OCI-M1 (cell line): ENCODE measurements around the gene CLDN1.
A peak's percentile ranks its signal among the peaks of the same experiment; 100 is the strongest.
"Not testable (repeated sequence)": the region's sequence is repeated elsewhere in the genome, so short reads cannot be mapped to it uniquely, and the experiment has no call there.

Experiments used
- DNase-seq: peaks from one replicate; lab custom pipeline; 2025; lab: John Stamatoyannopoulos, UW

CLDN1 gene

DNA sequence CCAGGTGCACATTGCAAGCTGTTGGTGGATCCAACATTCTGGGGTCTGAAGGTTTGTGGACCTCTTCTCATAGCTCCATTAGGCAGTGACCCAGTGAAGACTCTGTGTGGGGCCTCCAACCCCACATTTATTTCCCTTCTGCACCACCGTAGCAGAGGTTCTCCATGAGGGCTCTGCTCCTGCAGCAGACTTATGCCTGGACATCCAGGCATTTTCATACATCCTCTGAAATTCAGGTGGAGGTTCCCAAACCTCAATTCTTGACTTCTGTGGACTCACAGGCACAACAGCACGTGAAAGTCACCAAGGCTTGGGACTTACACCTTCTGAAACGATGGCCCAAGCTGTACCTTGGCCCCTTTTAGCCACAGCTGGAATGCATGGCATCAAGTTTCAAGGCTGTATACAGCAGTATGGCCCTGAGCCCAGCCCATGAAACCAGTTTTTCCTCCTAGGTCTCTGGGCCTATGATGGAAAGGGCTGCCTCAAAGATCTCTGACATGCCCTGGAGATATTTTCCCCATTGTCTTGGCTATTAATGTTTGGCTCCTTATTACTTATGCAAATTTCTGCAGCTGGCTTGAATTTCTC, 30.2 kb downstream of the CLDN1 start:
- no peak for DNase-seq

DNA sequence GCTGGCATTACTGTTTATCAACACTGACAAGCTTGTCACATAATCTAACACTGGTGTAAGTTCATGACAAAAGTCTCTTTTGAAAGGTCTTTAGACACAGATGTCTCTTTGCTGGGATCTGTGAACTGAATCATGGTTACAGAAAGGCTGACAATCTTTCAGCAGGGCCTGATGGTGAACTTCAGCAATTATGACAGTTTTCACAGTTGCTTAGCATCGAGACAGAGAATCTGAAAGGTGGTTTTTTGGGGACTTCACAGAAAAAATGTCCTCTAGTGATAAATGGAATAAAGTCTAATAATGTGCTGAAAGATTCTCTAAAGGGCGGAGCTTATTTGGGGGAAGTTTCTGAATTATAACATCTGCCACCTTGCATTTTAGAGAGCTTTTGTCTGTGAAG, 32.3 kb downstream of the CLDN1 start:
- DNase-seq: no peak

DNA sequence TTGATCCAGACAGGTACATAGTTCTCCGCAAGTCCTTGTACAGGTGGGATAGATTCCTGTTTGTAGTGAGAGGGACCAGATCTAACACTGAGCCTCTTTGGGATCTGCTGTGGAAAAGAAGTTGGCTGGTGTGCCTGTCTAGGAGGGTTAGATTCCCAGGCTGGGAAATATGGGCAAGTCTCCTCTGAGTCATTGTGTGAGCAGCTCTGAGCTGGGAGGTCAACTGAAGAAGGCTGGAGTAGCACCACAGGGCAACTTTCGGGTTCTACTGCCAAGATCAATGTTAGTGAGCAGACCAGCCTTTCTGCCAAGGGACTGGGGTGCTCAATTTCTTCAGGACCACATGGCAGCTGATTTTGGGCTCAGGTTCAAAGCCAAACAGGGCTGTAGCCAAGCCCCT, 33.4 kb downstream of the CLDN1 start:
- DNase-seq: no peak

DNA sequence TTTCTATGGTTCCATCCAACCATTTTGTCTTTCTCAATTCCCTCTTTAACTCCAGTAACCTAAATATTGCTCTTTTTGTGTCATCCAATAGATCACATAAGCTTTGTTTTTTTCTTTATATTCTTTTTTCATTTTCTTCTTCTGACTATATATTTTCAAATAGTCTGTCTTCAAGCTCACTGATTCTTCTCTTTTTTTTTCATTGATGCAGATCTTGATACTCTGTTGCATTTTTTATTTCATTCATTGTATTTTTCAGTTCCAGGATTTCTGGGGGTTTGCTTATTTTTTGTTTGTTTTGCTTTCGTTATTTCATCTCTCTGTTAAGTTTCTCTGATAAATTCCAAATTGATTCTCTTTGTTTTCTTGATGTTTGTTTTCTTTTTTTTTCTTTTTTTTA, 36.2 kb downstream of the CLDN1 start:
- peak; percentile 19 for DNase-seq

DNA sequence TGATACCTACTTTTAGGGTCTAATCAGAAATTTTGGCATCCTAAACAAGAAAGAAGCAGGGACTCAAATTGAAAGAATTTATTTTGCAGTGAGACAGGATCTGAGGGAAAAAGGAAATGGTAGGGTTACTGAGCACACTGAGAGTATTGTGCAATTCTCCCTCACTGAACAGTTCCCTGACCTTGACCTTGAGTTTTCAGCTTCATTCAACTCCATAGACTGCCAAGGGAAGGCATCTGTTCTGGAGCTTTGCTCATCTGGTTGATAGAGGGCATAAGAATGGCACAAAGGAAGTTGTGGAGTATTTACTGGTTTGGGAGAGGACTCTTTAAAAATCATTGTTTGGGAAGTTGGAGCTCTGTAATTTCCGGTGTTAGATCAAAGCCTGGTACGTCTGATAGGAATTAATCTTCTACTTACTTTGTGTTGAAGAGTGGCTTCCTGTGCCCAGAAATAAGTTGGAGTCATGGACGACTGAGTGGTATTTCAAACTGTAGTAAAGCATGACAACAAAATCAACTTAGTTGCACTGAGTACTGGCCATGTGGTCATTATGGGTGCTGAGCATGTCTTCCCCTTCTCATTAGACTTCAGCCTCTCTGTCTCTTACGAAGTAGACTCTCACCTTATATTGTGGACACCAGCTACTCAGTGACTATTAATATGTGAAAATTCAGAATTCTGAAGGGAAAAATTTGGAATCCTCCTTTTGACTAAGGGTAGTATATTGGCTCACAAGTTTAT, 40.8 kb downstream of the CLDN1 start:
- DNase-seq: peak; percentile 6

DNA sequence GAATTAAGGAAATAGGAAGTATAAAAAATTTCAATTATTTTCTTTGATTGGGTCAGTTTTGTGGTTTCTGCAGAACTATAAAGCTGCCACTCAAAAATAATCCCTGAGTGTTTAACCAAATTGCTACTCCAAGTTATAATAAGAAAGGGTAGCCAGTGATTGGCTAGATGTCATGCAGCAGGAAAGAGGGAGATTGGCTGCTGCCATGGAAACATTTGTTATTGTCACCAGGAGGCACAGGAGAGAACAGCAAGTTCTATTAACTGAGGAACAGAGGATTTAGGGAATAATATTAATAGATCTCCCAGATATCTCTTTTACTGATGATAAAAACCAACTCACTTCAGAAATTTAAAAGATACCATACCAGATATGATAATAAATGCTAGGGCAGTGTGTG, 42.6 kb downstream of the CLDN1 start:
- no peak for DNase-seq

DNA sequence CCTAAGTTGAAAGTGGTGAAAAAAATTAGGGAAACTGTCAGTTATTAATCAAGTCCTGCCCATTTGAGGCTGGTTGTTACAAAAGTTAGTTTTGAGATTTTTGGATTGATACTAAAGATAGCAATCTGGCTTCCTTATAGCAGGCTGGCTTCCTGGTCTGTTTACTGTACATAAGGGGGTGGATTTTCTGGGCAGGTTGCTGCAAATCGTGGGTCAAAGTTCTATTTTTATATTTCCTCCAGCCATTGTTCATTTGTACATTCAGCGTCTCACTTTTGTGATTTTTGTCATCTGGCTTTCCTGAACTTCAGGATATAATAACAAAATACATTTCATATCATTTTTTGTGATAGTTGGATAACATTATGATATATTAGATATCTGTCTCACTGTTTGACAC, 49.5 kb downstream of the CLDN1 start:
- no peak for DNase-seq

DNA sequence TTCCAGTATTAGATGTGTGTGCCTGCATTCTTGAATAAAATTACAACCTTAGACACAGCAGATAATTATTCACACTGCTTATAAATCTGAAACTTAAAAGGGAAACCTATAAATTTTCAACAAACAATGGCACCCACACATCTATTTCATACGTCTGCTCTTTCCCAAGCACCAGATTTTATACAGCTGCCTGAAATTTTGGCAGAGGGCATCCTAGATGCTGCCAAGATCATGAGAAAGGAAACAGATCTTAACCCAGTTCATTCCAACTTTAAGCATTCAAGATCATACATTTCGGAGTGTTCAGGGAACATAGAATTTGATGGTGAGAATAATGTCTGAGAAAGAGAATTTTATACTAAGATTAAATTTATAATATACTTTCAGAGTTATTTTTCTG, 53.1 kb downstream of the CLDN1 start:
- no peak for DNase-seq

DNA sequence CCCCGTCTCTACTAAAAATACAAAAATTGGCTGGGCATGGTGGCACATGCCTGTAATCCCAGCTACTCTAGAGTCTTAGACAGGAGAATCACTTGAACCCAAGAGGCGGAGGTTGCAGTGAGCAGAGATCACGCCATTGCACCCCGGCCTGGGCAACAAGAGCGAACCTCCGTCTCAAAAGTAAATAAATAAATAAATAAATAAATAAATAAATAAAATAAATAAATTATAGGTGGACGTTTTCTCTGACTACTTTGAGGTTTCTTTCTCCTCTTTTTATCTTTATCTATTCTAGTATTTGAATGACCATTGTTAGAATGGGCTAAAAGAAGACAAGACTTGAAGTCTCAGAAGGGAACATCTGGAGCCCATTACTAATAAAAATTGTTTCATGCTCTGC, 54.8 kb downstream of the CLDN1 start:
- not testable (repeated sequence) for DNase-seq

DNA sequence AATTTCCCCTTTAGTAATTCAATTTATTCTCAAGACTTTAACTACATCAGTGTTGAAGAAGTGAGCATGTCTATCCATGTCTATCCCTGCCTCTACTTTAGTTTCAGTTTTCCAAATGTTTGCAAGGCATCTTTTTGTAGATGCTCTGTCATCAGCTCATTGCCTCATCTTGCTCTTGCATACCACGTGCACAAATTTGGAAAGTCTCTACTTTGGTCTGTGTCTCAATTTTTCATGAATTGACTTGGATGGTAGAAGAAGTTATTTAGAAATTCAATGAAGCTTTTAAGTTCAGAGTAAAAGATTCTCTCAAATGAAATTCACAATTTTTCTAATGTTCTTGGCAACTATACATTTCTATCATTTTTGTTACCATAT, 55.3 kb downstream of the CLDN1 start:
- peak; percentile 6 for DNase-seq

DNA sequence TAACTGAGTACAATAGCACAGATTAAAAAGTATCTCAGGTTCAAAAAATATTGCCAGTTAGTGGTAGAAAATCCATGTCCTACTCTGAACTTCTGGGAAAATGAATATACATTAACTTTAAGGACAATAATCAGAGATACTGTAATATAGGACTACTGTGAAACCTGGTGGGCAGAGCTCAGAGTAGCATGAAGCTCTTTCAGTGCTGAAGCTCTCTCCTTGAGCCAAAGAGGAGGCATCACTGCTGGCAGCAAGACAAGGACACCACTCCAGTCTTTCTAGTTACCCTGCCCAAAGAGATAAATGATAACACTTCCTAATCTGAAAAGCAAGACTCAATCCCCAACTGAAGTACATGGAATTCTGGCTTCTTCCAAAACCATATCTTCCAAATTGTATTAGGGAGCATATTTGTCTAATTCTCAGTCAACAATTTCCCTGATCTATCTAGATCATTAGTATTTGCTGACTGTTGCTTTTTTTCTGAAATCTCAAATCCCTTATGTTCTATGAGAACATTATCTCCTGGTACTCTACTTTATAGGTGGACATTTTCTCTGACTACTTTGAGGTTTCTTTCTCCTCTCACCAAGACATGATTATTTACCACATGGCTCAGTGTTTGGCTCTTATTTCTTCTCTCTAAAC, 55.9 kb downstream of the CLDN1 start:
- no peak for DNase-seq

DNA sequence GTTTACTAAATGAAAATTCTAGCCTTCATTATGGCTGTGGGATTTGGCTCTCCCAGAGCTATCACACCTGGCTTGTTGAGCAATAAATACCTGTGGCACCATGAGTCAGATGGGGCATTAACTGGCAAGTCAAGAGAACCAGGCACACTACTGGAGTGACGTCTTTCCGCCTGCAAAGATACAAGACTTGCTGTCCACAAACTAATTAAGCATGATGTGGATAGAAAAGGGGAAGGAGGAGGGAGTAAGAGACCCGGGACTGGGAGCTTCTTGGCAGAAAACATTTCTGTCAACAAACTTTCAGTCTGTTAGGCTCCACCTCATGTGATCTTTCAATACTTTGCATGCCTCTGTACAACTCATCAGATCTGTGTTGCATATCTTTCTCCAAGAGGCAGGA, 56.5 kb downstream of the CLDN1 start:
- peak; percentile 4 for DNase-seq

DNA sequence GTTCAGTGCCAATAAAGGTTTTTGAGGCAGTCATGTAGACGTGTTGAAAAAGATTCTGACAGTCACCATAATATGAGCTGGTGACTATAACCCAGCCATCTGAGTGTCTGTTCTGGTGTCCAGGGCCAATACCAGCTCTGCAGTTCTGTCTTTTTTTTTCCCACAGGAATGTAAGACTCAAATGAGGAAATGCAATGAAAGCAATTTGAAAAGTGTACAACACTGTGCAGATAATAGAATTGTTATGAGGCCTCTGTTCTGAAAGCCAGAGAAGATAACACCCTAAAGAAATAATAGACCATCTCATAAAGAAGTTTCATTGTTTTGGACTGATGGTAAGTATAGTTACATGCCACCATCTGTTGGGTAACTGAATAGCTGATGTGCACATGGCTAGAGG, 57.1 kb downstream of the CLDN1 start:
- DNase-seq: no peak

DNA sequence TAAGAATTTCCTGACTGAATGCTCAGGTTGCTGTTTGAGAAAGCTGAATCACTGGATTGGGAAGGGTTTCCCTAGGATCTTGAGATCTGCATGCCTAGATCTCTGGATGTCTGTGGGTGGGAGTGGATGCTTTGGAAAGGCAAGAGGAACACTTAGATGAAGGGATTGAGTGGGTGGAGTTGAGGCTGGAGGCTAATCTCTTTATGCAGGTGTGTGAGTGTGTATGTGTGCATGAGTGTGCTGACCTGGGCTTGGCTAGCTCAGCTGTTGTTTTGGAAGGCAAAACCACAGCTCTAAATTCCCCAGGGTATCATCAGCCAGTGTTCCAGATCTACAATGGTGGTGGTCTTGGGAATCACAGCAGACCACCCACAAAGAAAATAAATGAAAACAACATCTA, 60.5 kb downstream of the CLDN1 start:
- no peak for DNase-seq

DNA sequence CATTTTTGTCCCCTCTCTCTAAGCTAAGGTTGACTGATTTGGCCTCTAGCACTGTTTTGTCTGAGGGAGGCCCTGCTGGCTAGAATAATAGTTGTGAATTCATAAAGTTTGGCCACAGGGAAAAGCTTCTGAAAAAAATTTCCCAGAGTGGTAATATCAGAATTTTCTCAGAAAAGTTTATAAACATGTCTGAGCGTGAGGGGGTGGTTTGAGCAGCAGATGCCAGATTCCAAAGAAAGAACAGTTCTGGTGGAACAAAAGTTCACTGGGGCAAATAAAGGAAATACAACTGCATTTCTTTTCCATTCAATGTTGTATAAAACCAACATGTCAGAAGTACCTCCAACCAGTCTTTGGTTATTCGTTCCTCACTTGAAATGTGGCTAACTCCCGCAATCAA, 61.2 kb downstream of the CLDN1 start:
- DNase-seq: no peak

DNA sequence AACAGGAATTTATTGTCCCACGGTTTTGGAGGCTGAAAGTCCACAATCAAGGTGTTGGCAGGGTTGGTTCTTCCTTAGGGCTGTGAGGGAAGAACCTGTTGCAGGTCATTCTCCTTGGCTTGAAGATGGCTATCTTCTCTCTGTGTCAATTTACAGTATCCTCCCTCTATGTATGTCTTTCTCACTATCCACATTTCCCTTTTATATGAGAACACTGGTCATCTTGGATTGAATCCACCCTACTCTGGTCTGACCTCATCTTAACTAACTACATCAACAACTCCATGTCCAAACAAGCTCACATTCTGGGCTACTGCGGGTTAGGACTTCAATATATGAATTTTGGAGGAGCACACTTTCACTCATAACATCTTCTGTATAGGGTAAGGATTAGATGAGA, 61.9 kb downstream of the CLDN1 start:
- DNase-seq: no peak

DNA sequence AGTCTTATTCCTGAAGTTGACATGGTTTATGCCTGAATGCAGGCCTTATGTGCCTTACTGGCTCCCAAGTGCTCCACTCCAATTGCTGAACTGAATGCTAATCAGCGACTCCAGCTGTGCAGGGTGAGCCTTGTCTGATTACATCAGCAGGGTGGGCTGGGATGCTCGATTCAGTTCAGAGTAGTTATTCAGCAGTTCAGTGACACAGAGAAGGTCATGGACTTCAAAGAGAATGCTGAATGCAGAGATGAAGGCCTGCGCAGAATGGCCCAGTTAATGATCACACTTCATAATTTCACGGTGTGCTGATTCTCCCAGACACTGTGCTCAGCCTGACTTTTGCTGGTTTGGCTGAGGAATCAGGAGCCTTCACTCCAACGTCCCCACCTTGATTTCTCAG, 63.6 kb downstream of the CLDN1 start:
- DNase-seq: peak; percentile 34
